Smooth muscle cell (in vitro differentiated cells): ENCODE data around the gene LIN7A. TPM values are rescaled to one million over a fixed set of nuclear protein-coding genes. Genes with fewer than 3 reads are reported as not detected.

Source experiments
- DNase-seq: peaks from one replicate; lab custom pipeline; 2025; ENCODE audit not compliant: unreplicated experiment; lab: John Stamatoyannopoulos, UW
- H2AFZ ChIP-seq: fragments of 200-600 bp; sonication (generic); 2 replicates; pipeline ENCODE4 v1.6.0; 2016; ENCODE audit warnings: antibody characterized with exemption, low read depth, mild to moderate bottlenecking
- H3F3A ChIP-seq: fragments of 200-600 bp; sonication (generic); 2 replicates; pipeline ENCODE4 v1.6.0; 2017; ENCODE audit warnings: antibody characterized with exemption, low read depth
- H3K27ac ChIP-seq: fragments of 200-600 bp; sonication (generic); 2 replicates; pipeline ENCODE4 v1.5.1; 2016; ENCODE audit warnings: low read depth, mild to moderate bottlenecking
- H3K27me3 ChIP-seq: fragments of 200-600 bp; sonication (generic); 2 replicates; pipeline ENCODE4 v1.6.1; 2016; ENCODE audit warnings: low read depth, mild to moderate bottlenecking
- H3K36me3 ChIP-seq: fragments of 200-600 bp; sonication (generic); 2 replicates; pipeline ENCODE4 v1.5.1; 2016; ENCODE audit warnings: low read depth
- H3K4me1 ChIP-seq: fragments of 200-600 bp; sonication (generic); 2 replicates; pipeline ENCODE4 v1.5.1; 2016; ENCODE audit warnings: low read depth
- H3K4me2 ChIP-seq: fragments of 200-600 bp; sonication (generic); 2 replicates; pipeline ENCODE4 v1.6.0; 2016; ENCODE audit warnings: mild to moderate bottlenecking
- H3K4me3 ChIP-seq: fragments of 200-600 bp; sonication (generic); 2 replicates; pipeline ENCODE4 v1.5.1; 2016; ENCODE audit warnings: mild to moderate bottlenecking
- H3K79me2 ChIP-seq: fragments of 200-600 bp; sonication (generic); 2 replicates; pipeline ENCODE4 v1.6.0; 2016; ENCODE audit warnings: low read depth, mild to moderate bottlenecking
- H3K9ac ChIP-seq: fragments of 200-600 bp; sonication (generic); 2 replicates; pipeline ENCODE4 v1.6.0; 2016; ENCODE audit warnings: low read depth
- H3K9me3 ChIP-seq: fragments of 200-600 bp; sonication (generic); replicated peaks from 2 replicates; pipeline ENCODE4 v1.5.1; 2016; ENCODE audit warnings: low read depth
- H4K20me1 ChIP-seq: fragments of 200-600 bp; sonication (generic); 2 replicates; pipeline ENCODE4 v1.6.0; 2016; ENCODE audit warnings: low read depth
- CTCF ChIP-seq: fragments of 200-600 bp; sonication (generic); IDR thresholded peaks from 2 replicates; pipeline ENCODE4 v1.5.1; 2017; ENCODE audit warnings: borderline replicate concordance, mild to moderate bottlenecking, antibody characterized with exemption; ENCODE audit not compliant: insufficient read depth, poor library complexity, severe bottlenecking
- WGBS: methylation state at CpG from one replicate; pipeline ENCODE4 v1.1.7; 2016; ENCODE audit warnings: low lambda C conversion rate; 5-methylcytosine and 5-hydroxymethylcytosine counted together
- polyA plus RNA-seq: library from polyadenylated mRNA; unstranded; fragments of >200 nt; fragmentation: Nextera tagmentation; extraction: Ambion mirVana; gene quantifications from 2 replicates; pipeline ENCODE4 v1.2.1, GENCODE V29; 2016
- total RNA-seq: library from RNA; depleted of rRNA; stranded (reverse); fragments of >200 nt; gene quantifications from 2 replicates; pipeline ENCODE4 v1.2.3, GENCODE V29; 2014

Gene LIN7A
- total and polyA plus RNA-seq, 2 experiments from 2014 or later, result 2.0 to 3.2 TPM

GRCh38 chr12:80895240-80895639, 42.5 kb downstream of the LIN7A start:
- Histone ChIP-seq H3K27ac (no peak overlapping the region), H3K79me2 (no peaks in the 10 kb centered on the region), H4K20me1 (no peaks in the 10 kb centered on the region), H3K36me3 (no peaks in the 10 kb centered on the region), H3F3A (no peaks in the 10 kb centered on the region), H3K27me3 (no peaks in the 10 kb centered on the region), H3K9me3 (no peaks in the 10 kb centered on the region), H3K4me3 (no peak overlapping the region), H3K9ac (no peak overlapping the region), H2AFZ (no peak overlapping the region), H3K4me1 (no peaks in the 10 kb centered on the region), H3K4me2 (no peak overlapping the region)
- WGBS, result 90% methylated on average over 3 of the region's 3 CpGs
- TF ChIP-seq CTCF, result no peak
- no peak for DNase-seq

- DNase-seq, result no peak
- WGBS, result 90% methylated on average over 3 of the region's 3 CpGs
- H3K9me3 ChIP-seq, result no peaks in the 10 kb centered on the region
- no peaks in the 10 kb centered on the region for H3K36me3 ChIP-seq
- H3K9ac ChIP-seq, result no peak overlapping the region
- no peak overlapping the region for H3K4me3 ChIP-seq
- no peaks in the 10 kb centered on the region for H4K20me1 ChIP-seq
- H3K4me2 ChIP-seq, result no peak overlapping the region
- H3K27me3 ChIP-seq, result no peaks in the 10 kb centered on the region
- no peaks in the 10 kb centered on the region for H3K4me1 ChIP-seq
- H3K79me2 ChIP-seq, result no peaks in the 10 kb centered on the region
- no peak for TF ChIP-seq CTCF
- no peak overlapping the region for H2AFZ ChIP-seq
- no peaks in the 10 kb centered on the region for H3F3A ChIP-seq
- no peak overlapping the region for H3K27ac ChIP-seq
Observed at GRCh38 chr12:80894179-80894578, 43.6 kb downstream of the LIN7A start.

- H2AFZ ChIP-seq, result no peak overlapping the region
- WGBS, result 35% methylated on average over 7 of the region's 7 CpGs
- no peak overlapping the region for H3K27ac ChIP-seq
- no peaks in the 10 kb centered on the region for H3K9me3 ChIP-seq
- TF ChIP-seq CTCF, result no peak
- no peaks in the 10 kb centered on the region for H3K79me2 ChIP-seq
- no peak for DNase-seq
- H3K9ac ChIP-seq, result no peak overlapping the region
- H3K4me2 ChIP-seq, result peak overlapping the region; percentile 33
- no peak overlapping the region for H3K4me3 ChIP-seq
- H3F3A ChIP-seq, result no peaks in the 10 kb centered on the region
- no peaks in the 10 kb centered on the region for H4K20me1 ChIP-seq
- H3K27me3 ChIP-seq, result no peaks in the 10 kb centered on the region
- H3K4me1 ChIP-seq, result no peaks in the 10 kb centered on the region
- H3K36me3 ChIP-seq, result no peaks in the 10 kb centered on the region
Observed at GRCh38 chr12:80892597-80893445, 44.9 kb downstream of the LIN7A start.

- TF ChIP-seq CTCF, result no peak
- Histone ChIP-seq H3K9ac (no peak overlapping the region), H4K20me1 (no peaks in the 10 kb centered on the region), H3K9me3 (no peaks in the 10 kb centered on the region), H3K79me2 (no peaks in the 10 kb centered on the region), H2AFZ (no peak overlapping the region), H3K4me3 (no peak overlapping the region), H3K27ac (no peak overlapping the region), H3K4me1 (no peaks in the 10 kb centered on the region), H3F3A (no peaks in the 10 kb centered on the region), H3K27me3 (no peaks in the 10 kb centered on the region), H3K36me3 (no peaks in the 10 kb centered on the region), H3K4me2 (no peak overlapping the region)
- 94% methylated on average over 1 of the region's 1 CpG for WGBS
- no peak for DNase-seq
Observed at GRCh38 chr12:80884651-80885050, 53.1 kb downstream of the LIN7A start.
